Mammary epithelial cell (primary cell): Measurements from ENCODE around the gene HIBADH.

ENCODE experiments used
- EZH2 ChIP-seq: IDR thresholded peaks from 2 replicates; pipeline ENCODE4 v1.6.1; 2012; ENCODE audit warnings: low read length, inconsistent platforms, borderline replicate concordance
- TF ChIP-seq, protein P1 (sequence below), 2 donors: IDR thresholded peaks in 1 of 2; conservative IDR thresholded peaks in 1 of 2; 2 replicates each; pipeline ENCODE4 v1.5.1; 2011 to 2012; ENCODE audit warnings: inconsistent platforms in 2 of 2, low read length in 2 of 2, mild to moderate bottlenecking in 2 of 2, control low read depth in 1 of 2, low read depth in 1 of 2; ENCODE audit not compliant: insufficient read depth in 1 of 2; ENCODE audit errors: extremely low read depth in 1 of 2

DNA sequence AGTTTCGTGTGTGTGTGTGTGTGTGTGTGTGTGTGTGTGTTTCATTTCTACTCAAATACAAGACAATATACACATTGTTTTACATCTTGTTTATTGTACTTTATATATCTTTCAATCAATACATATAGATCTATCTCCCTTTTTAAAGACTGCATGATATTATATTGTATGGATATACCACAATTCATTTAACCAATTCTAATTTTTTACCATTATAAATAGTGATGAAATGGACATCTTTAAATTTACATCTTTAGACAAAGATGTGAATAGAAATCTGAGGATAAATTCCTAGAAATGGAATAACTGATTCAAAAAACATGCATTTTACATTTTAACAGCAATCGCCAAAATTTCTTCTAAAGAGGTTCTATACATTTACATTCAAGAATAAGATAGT is 23.2 kb upstream of the HIBADH start:
- TF ChIP-seq, protein P1, sequence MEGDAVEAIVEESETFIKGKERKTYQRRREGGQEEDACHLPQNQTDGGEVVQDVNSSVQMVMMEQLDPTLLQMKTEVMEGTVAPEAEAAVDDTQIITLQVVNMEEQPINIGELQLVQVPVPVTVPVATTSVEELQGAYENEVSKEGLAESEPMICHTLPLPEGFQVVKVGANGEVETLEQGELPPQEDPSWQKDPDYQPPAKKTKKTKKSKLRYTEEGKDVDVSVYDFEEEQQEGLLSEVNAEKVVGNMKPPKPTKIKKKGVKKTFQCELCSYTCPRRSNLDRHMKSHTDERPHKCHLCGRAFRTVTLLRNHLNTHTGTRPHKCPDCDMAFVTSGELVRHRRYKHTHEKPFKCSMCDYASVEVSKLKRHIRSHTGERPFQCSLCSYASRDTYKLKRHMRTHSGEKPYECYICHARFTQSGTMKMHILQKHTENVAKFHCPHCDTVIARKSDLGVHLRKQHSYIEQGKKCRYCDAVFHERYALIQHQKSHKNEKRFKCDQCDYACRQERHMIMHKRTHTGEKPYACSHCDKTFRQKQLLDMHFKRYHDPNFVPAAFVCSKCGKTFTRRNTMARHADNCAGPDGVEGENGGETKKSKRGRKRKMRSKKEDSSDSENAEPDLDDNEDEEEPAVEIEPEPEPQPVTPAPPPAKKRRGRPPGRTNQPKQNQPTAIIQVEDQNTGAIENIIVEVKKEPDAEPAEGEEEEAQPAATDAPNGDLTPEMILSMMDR (conservative IDR thresholded peaks at IDR 0.05 in 1 of 2, IDR thresholded peaks at IDR 0.05 in 1 of 2; ENCODE audit: extremely low read depth in 1 of 2, insufficient read depth in 1 of 2, low read depth in 1 of 2, low read length in 2 of 2), result no peak
- TF ChIP-seq EZH2, result no peak
